ENCODE results near the gene FOXO1.
A peak's percentile ranks its signal among the peaks of the same experiment; 100 is the strongest.

Gene FOXO1

GRCh38 chr13:40558656-40559055 lies 107.8 kb downstream of the FOXO1 start:
- no peaks in the 10 kb centered on the region for H3K27me3 ChIP-seq (replicated peaks)
- no peak for TF ChIP-seq CTCF (IDR thresholded peaks at IDR 0.05; ENCODE audit: low read depth, low read length, missing control alignments)
- no peak overlapping the region for H3K27ac ChIP-seq
- H3K36me3 ChIP-seq (replicated peaks), result no peaks in the 10 kb centered on the region
- DNase-seq, result no peak
- no peak overlapping the region for H3K4me3 ChIP-seq (ENCODE audit: low read depth, low read length)
- in situ Hi-C loops (cut with HindIII; ENCODE audit: low pct_ligation_motif_present, low sequenced_read_pairs), result no loop called here

- no peak overlapping the region for H3K27ac ChIP-seq
- no peak overlapping the region for H3K4me3 ChIP-seq (ENCODE audit: low read depth, low read length)
- DNase-seq, result no peak
- in situ Hi-C loops (cut with HindIII; ENCODE audit: low pct_ligation_motif_present, low sequenced_read_pairs), result no loop called here
- H3K36me3 ChIP-seq (replicated peaks), result no peaks in the 10 kb centered on the region
- no peak for TF ChIP-seq CTCF (IDR thresholded peaks at IDR 0.05; ENCODE audit: low read depth, low read length, missing control alignments)
- H3K27me3 ChIP-seq (replicated peaks), result no peaks in the 10 kb centered on the region
These were observed 110.0 kb downstream of the FOXO1 start for GRCh38 chr13:40556453-40556852.

- no peak overlapping the region for H3K4me3 ChIP-seq (ENCODE audit: low read depth, low read length)
- H3K27me3 ChIP-seq (replicated peaks), result no peaks in the 10 kb centered on the region
- in situ Hi-C loops (cut with HindIII; ENCODE audit: low pct_ligation_motif_present, low sequenced_read_pairs), result no loop called here
- DNase-seq, result no peak
- H3K27ac ChIP-seq, result no peak overlapping the region
- no peak for TF ChIP-seq CTCF (IDR thresholded peaks at IDR 0.05; ENCODE audit: low read depth, low read length, missing control alignments)
- H3K36me3 ChIP-seq (replicated peaks), result no peaks in the 10 kb centered on the region
These were observed 113.1 kb downstream of the FOXO1 start for GRCh38 chr13:40553356-40553755.

GRCh38 chr13:40552895-40553294 lies 113.5 kb downstream of the FOXO1 start:
- H3K4me3 ChIP-seq (ENCODE audit: low read depth, low read length), result no peak overlapping the region

GRCh38 chr13:40550130-40550529 lies 116.3 kb downstream of the FOXO1 start:
- Histone ChIP-seq H3K36me3 (replicated peaks) (no peaks in the 10 kb centered on the region), H3K27ac (no peak overlapping the region), H3K27me3 (replicated peaks) (no peaks in the 10 kb centered on the region), H3K4me3 (ENCODE audit: low read depth, low read length) (no peak overlapping the region)
- in situ Hi-C loops (cut with HindIII; ENCODE audit: low pct_ligation_motif_present, low sequenced_read_pairs), result no loop called here
- no peak for TF ChIP-seq CTCF (IDR thresholded peaks at IDR 0.05; ENCODE audit: low read depth, low read length, missing control alignments)
- peak; percentile 32 for DNase-seq

More at GRCh38 chr13:40552895-40553294, 113.5 kb downstream of the FOXO1 start:
- no peak for TF ChIP-seq CTCF (IDR thresholded peaks at IDR 0.05; ENCODE audit: low read depth, low read length, missing control alignments)
- Histone ChIP-seq H3K27me3 (replicated peaks) (no peaks in the 10 kb centered on the region), H3K27ac (no peak overlapping the region), H3K36me3 (replicated peaks) (no peaks in the 10 kb centered on the region)
- DNase-seq, result no peak
- in situ Hi-C loops (cut with HindIII; ENCODE audit: low pct_ligation_motif_present, low sequenced_read_pairs), result no loop called here

- Histone ChIP-seq H3K36me3 (replicated peaks) (no peaks in the 10 kb centered on the region), H3K27ac (no peak overlapping the region), H3K27me3 (replicated peaks) (no peaks in the 10 kb centered on the region), H3K4me3 (ENCODE audit: low read depth, low read length) (no peak overlapping the region)
- TF ChIP-seq CTCF (IDR thresholded peaks at IDR 0.05; ENCODE audit: low read depth, low read length, missing control alignments), result no peak
- no peak for DNase-seq
- in situ Hi-C loops (cut with HindIII; ENCODE audit: low pct_ligation_motif_present, low sequenced_read_pairs), result no loop called here
These were observed 116.8 kb downstream of the FOXO1 start for GRCh38 chr13:40549500-40550094.
